ENCODE data around the gene SERPINE2.
A peak's percentile ranks its signal among the peaks of the same experiment; 100 is the strongest.

The SERPINE2 gene

DNA sequence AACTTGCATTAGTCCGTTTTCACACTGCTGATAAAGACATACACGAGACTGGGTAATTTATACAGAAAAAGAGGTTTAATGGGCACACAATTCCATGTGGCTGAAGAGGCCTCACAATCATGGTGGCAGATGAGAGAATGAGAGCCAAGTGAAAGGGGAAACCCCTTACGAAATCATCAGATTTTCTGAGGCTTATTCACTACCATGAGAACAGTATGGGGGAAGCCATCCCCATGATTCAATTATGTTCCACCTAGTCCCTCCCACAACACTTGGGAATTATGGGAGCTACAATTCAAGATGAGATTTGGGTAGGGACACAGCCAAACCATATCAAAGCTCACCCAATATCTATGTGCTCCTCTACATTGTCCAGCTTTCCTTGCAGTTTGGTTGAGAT lies 16.0 kb upstream of the SERPINE2 start:
- DNase-seq (ENCODE audit: low read depth) = peak; percentile 51
- TF ChIP-seq, protein P1, sequence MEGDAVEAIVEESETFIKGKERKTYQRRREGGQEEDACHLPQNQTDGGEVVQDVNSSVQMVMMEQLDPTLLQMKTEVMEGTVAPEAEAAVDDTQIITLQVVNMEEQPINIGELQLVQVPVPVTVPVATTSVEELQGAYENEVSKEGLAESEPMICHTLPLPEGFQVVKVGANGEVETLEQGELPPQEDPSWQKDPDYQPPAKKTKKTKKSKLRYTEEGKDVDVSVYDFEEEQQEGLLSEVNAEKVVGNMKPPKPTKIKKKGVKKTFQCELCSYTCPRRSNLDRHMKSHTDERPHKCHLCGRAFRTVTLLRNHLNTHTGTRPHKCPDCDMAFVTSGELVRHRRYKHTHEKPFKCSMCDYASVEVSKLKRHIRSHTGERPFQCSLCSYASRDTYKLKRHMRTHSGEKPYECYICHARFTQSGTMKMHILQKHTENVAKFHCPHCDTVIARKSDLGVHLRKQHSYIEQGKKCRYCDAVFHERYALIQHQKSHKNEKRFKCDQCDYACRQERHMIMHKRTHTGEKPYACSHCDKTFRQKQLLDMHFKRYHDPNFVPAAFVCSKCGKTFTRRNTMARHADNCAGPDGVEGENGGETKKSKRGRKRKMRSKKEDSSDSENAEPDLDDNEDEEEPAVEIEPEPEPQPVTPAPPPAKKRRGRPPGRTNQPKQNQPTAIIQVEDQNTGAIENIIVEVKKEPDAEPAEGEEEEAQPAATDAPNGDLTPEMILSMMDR (conservative IDR thresholded peaks at IDR 0.05; ENCODE audit: control insufficient read depth, insufficient read depth, low read depth, low read length) = no peak

DNA sequence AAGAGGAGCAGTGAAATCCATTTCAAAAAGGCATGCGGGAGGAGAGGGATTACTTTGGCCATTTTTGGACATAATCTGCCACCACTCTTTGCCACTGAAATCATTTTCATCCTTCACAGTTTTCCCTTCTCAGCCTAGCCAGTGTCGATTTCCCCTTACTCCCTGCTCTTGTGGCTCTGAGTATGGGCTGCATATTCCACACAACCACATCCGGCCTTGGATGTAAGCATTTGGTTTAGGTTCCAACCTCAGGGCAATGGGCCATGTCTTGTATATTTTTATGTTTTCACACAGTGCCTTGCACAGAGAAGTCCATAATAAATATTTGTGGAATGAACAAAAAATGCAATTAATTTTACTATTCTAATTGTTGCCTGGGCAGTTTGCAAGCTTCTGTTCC lies 7.7 kb upstream of the SERPINE2 start:
- no peak overlapping the region for H3K4me3 ChIP-seq (ENCODE audit: control insufficient read depth, low read depth, low read length)
- DNase-seq (ENCODE audit: low read depth) = no peak
- TF ChIP-seq, protein P1 (conservative IDR thresholded peaks at IDR 0.05; ENCODE audit: control insufficient read depth, insufficient read depth, low read depth, low read length) = no peak

More for the DNA sequence above, 16.0 kb upstream of the SERPINE2 start:
- H3K4me3 ChIP-seq (ENCODE audit: control insufficient read depth, low read depth, low read length) = no peak overlapping the region

DNA sequence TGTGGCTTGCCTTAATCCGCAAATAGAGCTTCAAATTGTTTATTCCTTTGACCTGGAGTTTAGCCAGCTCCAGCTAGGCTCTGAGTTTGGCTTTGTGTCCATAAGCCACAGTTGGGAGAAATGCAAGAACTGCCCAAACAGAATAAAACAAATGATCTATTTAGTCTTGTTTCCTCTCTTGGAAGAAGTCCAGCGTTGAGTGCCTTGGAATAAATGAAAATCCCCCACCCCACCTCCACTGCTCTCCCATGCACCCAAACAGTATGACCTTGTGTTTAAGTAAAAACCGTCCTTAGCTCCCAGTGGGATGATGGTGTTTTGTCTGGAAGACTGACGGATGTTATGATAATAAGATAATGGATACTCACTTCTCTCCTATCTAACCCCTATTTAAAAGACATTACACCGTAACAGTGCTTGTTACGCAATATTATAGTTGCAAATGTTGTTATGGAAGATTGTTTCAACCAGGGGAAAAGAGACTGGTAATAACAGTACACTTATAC lies 3.2 kb upstream of the SERPINE2 start:
- no peak overlapping the region for H3K4me3 ChIP-seq (ENCODE audit: control insufficient read depth, low read depth, low read length)
- peak; percentile 34 for DNase-seq (ENCODE audit: low read depth)
- TF ChIP-seq, protein P1 (conservative IDR thresholded peaks at IDR 0.05; ENCODE audit: control insufficient read depth, insufficient read depth, low read depth, low read length) = no peak

DNA sequence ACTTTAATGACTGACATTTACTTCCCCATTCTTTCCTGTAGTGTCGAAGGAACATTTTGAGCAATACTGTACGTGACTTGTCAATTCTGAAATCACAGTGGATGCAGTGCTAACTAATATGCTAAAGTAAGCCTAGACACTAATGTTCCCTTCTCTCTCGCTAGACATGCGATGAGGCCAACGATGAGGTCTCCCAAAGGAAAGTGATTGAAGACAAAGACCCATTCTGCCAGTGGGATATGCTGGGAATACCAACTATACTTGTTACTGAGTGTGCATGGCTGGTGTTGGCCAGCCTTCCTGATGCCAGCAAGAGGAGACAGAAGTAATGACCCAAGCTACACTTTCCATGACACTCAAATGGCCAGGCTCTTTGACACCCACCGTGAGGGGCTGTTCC lies 2.5 kb upstream of the SERPINE2 start:
- no peak for DNase-seq (ENCODE audit: low read depth)
- TF ChIP-seq, protein P1 (conservative IDR thresholded peaks at IDR 0.05; ENCODE audit: control insufficient read depth, insufficient read depth, low read depth, low read length) = no peak
- no peak overlapping the region for H3K4me3 ChIP-seq (ENCODE audit: control insufficient read depth, low read depth, low read length)

DNA sequence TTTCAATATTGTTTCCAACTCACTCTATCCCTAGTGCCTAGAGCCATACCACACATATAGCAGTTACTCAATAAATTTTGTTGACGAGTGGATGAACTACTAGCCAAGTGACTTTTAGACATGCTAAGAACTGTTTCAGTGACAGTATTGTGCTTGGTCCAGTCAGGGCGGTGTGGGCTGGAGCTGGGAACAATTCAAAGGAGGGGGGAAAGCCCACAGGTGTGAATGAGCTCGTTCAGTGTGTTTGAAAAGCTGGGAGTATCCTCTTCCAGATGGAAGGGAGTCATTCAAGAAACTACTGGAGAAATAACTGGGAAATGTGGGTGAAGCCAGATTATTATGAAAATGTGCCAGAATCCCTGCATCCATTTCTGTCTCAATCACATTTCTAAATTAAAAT lies 1.7 kb upstream of the SERPINE2 start:
- no peak overlapping the region for H3K4me3 ChIP-seq (ENCODE audit: control insufficient read depth, low read depth, low read length)
- DNase-seq (ENCODE audit: low read depth) = no peak
- TF ChIP-seq, protein P1 (conservative IDR thresholded peaks at IDR 0.05; ENCODE audit: control insufficient read depth, insufficient read depth, low read depth, low read length) = no peak

DNA sequence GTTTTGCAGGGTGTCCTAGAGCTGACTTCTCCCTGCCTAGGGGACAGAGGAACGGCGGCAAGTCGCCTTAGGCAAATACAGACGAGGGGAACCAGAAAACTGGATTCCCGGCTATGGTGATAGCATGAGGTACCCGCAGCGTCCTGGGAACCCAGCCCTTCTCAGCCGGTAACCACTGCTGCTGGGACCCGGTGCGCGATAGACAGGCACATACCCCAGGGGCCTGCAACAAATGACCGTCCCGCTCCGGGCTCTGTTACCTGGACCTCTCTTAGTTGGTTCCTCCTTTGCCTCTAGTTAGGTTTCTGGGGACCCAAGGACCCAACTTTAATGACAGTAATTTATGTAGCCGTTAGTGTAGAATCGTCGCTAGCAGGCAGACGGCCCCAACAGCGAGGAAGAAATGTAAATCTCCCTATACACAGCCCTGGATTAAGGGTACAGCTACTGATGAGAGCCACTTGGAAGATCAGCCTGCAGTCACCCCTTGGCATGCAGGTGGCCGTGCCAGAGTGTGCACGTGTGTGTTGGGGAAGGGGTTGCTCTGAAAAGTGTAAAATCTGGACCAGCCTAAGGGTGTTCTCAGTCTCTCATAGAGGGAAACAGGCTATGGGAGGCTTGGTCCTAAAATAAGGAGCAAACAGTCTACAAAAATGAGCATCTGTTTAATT lies 819 bp upstream of the SERPINE2 start:
- DNase-seq (ENCODE audit: low read depth) = no peak
- H3K4me3 ChIP-seq (ENCODE audit: control insufficient read depth, low read depth, low read length) = peak overlapping the region; percentile 42
- TF ChIP-seq, protein P1 (conservative IDR thresholded peaks at IDR 0.05; ENCODE audit: control insufficient read depth, insufficient read depth, low read depth, low read length) = no peak

DNA sequence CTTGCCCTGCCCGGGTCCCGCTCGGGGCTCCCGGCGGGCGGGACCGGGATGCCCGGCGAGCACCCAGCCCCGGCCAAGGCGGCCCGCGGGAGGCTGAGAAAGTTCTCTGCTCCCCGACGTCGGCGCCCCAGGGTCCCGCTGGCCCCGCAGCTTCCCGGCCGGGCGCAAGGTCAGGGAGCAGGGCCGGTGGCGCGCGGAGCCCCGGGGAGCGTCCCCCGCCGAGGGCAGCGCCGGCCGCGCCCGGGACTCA lies 331 bp downstream of the SERPINE2 start:
- H3K4me3 ChIP-seq (ENCODE audit: control insufficient read depth, low read depth, low read length) = peak overlapping the region; percentile 85
- TF ChIP-seq, protein P1 (conservative IDR thresholded peaks at IDR 0.05; ENCODE audit: control insufficient read depth, insufficient read depth, low read depth, low read length) = no peak
- no peak for DNase-seq (ENCODE audit: low read depth)

Data from fibroblast of mammary gland (primary cell).